Muscle of arm (tissue), 12 donors: ENCODE data around the gene ANKRD42. TPM values are rescaled to one million over a fixed set of nuclear protein-coding genes. Genes with fewer than 3 reads are reported as not detected.
"Not testable (repeated sequence)": the region's sequence is repeated elsewhere in the genome, so short reads cannot be mapped to it uniquely, and the experiment has no call there.

Experiments
- DNase-seq: peaks from one replicate; pipeline ENCODE4 v3.0.0-alpha.2; 2013
- polyA plus RNA-seq, 12 donors: library from polyadenylated mRNA; unstranded; fragments of 120-200 nt; gene quantifications; one replicate each; pipeline ENCODE4 v1.2.1, GENCODE V29; 2013; ENCODE audit not compliant: insufficient read length in 12 of 12

Gene ANKRD42
- polyA plus RNA-seq, 12 donors = 3.1 to 16.1 (median 4.4) TPM; not detected in 1

- no peak for DNase-seq
These were observed 24.8 kb upstream of the ANKRD42 start for GRCh38 chr11:83168756-83169155.

- DNase-seq = no peak
These were observed 22.6 kb upstream of the ANKRD42 start for GRCh38 chr11:83170865-83171264.

- DNase-seq = no peak
These were observed 21.0 kb upstream of the ANKRD42 start for GRCh38 chr11:83172551-83172950.

DNA sequence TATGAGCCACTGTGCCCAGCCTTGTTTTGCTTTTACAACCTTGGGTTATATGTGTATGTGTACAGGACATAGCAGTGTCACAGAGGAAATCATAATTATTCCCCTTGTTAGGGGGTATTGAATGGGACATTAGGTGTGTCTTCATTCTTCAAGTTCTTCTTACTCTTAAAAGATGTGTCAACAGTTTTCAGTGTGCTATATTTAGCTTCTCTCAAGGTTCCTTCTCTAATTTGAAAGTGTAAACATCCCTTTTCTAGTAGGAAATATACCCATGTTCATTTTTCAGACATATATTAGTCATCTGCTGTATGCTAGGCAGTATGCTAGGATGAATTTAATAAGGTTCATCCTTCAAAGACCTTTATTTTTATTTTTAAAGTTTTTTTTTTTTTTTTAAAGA, 19.5 kb upstream of the ANKRD42 start:
- no peak for DNase-seq

DNA sequence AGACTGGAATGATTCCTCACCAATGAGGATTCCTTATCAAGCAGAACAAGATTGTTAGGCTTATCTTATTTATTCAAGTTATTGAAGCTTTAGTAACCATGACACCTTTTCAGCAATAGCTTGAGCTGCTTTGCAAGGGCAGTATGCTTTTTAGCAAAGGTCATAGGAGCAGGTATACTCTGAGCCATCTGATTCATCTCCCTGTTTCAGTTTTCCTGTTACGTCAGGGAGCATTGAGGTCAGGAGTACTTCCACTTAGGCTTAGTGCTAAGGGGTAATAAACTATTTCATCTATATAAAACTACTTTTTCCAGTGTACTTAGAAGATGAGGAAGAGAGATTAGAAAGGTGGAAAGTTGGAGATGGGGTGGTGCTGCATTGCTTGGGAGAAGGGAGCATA, 17.7 kb upstream of the ANKRD42 start:
- no peak for DNase-seq

DNA sequence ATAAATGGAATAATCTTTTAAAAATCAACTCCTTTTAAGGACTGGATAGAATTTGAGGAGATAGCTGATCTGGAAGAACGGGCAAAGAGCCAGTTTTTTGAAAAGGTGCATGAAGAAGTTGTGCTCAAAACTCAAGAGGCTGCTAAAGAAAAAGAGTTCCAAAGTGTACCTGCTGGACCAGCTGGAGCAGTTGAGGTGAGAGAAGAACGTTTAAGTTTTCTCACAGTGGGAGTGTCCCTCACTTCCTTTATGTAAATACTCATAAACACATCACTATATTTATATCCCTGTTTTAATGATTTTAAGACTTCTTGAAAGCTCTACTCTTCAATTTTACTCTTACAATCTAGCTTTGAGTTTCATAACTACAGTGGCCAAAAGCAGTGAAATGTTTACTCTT, 11.7 kb upstream of the ANKRD42 start:
- DNase-seq = no peak

DNA sequence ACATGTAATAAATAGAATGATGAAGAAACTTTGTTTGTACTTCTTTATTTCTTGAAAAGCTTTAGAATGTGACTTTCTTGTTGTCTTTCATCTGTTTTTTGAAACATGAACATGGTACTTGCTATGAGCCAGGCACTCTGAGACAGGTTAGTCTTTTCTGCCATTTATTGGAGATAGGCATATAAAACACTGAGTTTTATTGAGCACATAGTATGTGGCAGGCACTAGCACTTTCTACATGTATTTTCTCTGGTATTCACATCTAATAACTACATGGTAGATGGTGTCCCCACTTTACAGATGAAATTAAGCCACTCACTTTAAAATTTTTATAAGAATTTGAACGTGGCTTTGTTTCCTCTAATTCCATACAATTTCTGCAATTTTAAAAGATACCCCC, 7.7 kb upstream of the ANKRD42 start:
- DNase-seq = no peak

DNA sequence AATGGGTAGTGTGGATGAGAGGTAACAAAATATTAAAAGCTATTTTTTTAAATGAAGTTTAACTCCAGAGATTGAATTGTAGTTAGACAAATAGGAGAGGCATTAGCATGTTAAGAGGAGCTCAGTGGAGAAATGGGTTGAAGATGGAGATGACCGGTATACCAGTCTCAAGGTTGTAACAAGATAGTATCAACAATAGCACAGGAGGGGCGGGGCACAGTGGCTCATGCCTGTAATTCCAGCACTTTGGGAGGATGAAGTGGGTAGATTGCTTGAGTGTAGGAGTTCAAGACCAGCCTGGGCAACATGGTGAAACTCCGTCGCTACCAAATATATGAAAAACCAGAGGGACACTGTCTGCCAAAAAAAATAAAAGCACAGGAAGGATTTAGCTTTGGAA, 6.0 kb upstream of the ANKRD42 start:
- no peak for DNase-seq

DNA sequence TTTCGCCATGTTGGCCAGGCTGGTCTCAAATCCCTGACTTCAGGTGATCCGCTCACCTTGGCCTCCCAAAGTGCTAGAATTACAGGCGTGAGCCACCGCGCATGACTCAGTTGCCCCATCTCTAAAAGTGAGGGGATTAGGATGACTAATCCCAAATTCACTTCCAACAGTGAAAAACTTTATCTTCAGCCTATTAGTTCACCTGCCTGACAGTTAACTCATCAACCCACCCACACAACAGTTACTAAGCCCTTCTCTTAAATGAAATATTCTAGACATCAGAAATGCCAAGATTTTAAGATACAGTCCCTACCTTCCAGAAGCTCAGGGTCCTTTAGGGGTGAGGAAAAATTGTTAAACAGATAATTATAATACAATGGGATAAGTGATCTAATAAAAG, 2.0 kb upstream of the ANKRD42 start:
- DNase-seq = no peak

DNA sequence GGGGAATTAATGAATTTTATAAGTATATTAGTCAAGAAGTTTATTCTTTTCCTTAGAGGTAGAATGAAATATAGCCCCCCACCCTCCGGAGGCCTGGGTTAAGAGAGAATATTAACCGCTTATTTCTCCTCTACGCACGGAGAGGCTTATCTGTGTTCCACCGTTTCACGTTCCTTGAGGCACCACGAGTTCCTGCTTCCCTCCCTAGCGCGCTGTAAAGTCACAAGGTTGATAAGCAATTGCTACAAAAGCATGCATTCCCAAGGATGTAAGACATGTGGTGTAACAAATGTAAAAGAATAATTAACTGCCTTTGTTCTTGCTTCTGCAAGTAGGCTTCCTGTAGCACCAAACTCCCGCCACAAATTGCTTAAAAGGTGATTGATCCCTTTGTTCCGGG, 1.5 kb upstream of the ANKRD42 start:
- no peak for DNase-seq

- DNase-seq = peak; percentile 5
These were observed 786 bp upstream of the ANKRD42 start for GRCh38 chr11:83192606-83193245.

DNA sequence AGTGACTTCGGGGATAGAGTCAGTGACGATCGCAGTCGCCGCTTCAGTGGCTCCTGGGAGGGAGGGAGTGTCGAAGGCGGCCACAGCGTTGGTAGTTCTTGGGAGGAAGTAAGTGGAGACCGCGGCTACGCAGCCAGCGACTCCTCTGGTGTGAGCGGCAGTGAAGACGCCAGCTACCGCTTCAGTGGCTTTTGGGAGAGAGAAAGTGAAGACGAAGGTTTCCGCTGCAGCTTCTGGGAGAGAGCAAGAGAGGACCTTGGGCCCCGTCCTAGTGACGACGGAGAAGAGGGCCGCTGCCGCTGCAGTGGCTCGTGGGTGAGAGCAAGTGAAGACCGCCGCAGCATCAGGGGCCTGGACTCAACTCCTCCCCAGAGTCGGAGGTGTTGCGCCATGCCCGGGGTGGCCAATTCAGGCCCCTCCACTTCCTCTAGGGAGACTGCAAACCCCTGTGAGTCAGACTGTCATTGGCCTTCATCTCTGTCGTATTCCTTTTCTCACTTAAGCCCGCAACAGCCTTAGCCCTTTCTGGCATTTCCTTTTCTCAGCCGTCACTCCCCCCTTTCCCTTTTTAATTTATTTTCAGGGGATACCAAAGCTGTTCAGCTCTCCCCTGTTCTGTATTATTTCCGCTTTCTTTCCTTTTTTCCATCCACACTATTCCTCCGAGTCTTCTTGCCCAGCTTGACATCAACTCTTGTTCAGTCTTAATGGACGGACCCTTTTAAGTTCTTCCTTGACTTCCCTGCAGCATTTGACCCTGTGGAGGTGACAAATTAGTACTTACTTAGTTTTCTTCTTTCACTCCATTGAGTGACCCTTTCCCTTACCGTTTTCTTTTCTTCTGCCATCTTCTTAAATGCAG, 1.0 kb downstream of the ANKRD42 start:
- peak; percentile 61 for DNase-seq

DNA sequence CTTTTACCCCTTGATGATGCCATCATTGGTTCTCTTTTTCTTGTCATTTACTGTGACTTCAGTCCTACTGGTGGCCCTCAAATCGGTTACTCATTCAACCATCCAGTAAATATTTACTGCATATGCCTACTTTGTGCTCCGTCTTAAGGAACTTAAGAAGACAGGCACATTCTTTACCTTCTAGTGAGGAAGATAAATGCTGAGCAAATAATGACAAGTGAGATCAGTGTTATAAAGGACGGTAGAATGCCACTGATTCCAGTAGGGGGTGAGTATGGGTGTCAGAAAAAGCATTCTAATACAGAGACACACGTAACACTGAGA, 1.6 kb downstream of the ANKRD42 start:
- no peak for DNase-seq

DNA sequence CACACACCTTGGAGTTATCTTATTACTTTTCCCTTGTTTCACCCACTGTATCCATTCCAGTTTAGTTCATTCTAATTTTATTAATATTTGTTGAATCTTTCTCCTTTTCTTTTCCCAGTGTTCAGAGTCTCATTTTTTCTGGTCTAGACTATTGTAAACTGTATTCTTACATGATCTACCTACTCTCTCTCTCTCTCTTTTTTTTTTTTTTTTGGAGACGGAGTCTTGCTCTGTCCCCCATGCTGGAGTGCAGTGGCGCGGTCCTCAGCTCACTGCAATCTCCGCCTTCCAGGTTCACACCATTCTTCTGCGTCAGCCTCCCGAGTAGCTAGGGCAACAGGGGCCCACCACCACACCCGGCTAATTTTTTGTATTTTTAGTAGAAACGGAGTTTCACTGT, 2.1 kb downstream of the ANKRD42 start:
- no peak for DNase-seq

- DNase-seq = no peak
These were observed 6.5 kb downstream of the ANKRD42 start for GRCh38 chr11:83200035-83200434.

DNA sequence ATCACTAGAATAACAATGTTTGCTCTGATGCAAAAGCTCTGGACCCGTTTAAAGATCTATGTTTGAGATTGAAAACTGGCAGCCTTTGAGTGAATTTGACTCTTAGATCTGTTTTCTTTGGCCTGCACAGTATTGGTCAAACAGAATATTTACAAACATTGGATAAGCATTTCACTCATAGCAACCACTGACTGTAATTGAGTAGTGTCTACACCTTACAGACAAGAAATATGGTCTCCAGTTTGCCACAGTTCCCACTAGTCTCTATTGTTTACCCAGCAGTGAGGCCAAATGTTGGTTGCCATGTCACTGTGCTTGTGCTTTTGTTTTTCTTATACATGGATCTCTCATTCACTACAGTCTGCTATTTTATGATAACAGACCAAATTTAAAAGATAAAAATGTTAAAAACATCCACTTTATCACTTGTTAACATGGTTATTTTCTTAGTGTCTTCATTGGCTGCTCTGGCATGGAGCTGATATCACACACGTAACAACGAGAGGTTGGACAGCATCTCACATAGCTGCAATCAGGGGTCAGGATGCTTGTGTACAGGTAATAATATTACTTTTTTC, 12.2 kb downstream of the ANKRD42 start:
- DNase-seq = no peak

GRCh38 chr11:83206221-83206620, 12.7 kb downstream of the ANKRD42 start:
- DNase-seq = no peak

DNA sequence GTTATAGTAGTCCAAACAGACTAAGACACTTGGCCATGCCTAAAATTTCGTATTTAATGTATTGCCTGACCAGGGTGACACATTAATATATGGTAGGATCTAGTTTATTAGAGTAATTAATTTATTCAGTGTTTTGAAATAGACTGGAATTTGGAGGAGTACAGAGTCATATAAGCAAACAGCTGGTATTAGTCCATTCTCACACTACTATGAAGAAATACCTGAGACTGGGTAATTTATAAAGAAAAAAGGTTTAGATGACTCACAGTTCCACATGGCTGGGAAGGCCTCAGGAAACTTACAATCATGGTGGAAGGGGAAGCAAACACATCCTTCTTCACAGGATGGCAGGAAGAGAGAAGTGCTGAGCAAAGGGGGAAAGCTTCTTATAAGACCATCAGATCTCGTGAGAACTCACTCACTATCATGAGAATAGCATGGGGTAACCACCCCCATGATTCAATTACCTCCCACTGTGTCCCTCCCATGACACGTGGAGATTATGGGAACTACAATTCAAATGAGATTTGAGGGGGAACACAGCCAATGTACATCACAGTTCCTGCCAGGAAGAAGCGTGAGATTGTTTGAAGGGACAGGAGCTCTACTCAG, 13.4 kb downstream of the ANKRD42 start:
- not testable (repeated sequence) for DNase-seq

GRCh38 chr11:83219095-83219494, 25.6 kb downstream of the ANKRD42 start:
- DNase-seq = no peak

- DNase-seq = no peak
These were observed 26.7 kb downstream of the ANKRD42 start for GRCh38 chr11:83220260-83220659.

DNA sequence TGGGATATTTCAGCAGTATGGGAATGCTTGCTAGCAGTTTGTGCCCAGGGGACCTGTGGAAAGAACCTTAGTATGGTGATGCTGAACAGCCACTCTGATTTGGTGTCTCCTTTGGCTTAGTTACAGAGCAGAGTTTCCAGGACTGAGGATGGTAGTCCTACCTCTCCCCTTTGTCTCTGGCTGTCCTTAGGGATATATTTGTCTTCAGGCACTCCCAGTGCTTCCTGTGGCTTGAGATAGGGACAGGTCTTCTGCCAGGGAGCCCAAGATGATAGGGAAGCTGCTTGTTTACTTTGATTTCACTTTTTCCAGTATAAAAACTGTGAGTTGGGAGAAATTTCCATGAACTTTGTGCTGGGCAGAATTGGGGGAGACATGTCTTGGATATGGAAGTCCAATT, 28.2 kb downstream of the ANKRD42 start:
- DNase-seq = no peak

DNA sequence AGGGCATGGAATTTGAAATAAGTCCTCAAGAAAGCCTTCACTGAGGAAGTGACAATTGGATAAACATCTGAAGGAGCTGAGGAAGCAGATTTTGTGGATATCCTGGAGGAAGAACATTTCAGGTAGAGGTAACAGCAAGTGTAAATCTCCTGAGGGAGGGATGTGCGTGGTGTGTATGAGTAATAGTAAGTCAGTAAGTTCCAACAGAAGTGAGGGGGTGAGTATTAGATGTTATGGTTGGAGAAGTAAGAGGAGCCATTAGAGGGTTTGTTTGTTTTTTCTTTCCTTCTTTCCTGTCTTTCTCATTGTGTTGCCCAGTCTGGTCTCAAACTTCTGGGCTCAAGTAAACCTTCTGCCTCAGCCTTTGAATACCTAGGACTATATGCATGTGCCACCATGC, 29.0 kb downstream of the ANKRD42 start:
- no peak for DNase-seq

DNA sequence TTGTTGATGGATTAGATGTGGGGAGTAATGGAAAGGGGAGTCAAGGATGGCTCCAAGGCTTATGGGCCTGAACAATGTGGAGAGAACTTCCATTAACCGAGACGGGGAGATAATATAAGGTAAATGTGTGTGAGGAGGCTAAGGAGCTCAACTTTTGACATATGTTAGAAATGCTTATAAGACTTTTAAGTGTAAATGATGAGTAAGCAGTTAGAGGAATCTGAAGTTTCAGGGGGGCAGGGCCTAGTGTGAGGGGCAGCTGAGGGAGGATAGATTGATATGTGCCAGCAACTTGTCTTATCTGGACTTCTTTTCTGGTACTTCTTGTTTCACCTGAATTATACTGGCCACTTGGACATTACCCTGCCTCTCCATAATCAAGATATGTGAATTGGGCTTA, 29.9 kb downstream of the ANKRD42 start:
- no peak for DNase-seq
